Sigmoid colon (tissue), 4 donors: Measurements from ENCODE around the gene TMEM259.

Experiments used
- EP300 ChIP-seq, 4 donors: sonication (generic); formaldehyde crosslinking; IDR thresholded peaks; one replicate each; pipeline ENCODE4 v1.6.1; 2017; ENCODE audit warnings: antibody characterized with exemption in 4 of 4
- POLR2A ChIP-seq, 2 donors: fragments of 450-650 bp; IDR thresholded peaks; one replicate each; pipeline ENCODE4 v1.6.1; 2016; ENCODE audit warnings: antibody characterized with exemption in 2 of 2, mild to moderate bottlenecking in 2 of 2, moderate library complexity in 2 of 2
- POLR2AphosphoS5 ChIP-seq, 4 donors: sonication (generic); formaldehyde crosslinking; IDR thresholded peaks; one replicate each; pipeline ENCODE4 v1.6.1; 2017; ENCODE audit warnings: antibody characterized with exemption in 4 of 4
- TF ChIP-seq, protein P1 (sequence below), 4 experiments: fragments of 450-650 bp in 3 of 4; fragments of 200-600 bp in 1 of 4; IDR thresholded peaks; one replicate each; pipeline ENCODE4 v1.5.1; 2016 to 2019; ENCODE audit warnings: antibody characterized with exemption in 4 of 4, mild to moderate bottlenecking in 3 of 4, moderate library complexity in 2 of 4

GRCh38 chr19:1037621-1038064 lies 16.7 kb upstream of the TMEM259 start:
- TF ChIP-seq, protein P1, sequence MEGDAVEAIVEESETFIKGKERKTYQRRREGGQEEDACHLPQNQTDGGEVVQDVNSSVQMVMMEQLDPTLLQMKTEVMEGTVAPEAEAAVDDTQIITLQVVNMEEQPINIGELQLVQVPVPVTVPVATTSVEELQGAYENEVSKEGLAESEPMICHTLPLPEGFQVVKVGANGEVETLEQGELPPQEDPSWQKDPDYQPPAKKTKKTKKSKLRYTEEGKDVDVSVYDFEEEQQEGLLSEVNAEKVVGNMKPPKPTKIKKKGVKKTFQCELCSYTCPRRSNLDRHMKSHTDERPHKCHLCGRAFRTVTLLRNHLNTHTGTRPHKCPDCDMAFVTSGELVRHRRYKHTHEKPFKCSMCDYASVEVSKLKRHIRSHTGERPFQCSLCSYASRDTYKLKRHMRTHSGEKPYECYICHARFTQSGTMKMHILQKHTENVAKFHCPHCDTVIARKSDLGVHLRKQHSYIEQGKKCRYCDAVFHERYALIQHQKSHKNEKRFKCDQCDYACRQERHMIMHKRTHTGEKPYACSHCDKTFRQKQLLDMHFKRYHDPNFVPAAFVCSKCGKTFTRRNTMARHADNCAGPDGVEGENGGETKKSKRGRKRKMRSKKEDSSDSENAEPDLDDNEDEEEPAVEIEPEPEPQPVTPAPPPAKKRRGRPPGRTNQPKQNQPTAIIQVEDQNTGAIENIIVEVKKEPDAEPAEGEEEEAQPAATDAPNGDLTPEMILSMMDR (IDR thresholded peaks at IDR 0.05) = no peak
- TF ChIP-seq POLR2AphosphoS5 (IDR thresholded peaks at IDR 0.05) (no peak), POLR2A (IDR thresholded peaks at IDR 0.05) (no peak), EP300 (IDR thresholded peaks at IDR 0.05) (no peak)
